Right atrium auricular region (tissue), 2 donors: Measurements from ENCODE around the gene DPM3. TPM values are rescaled to one million over a fixed set of nuclear protein-coding genes. Genes with fewer than 3 reads are reported as not detected.

Experiments
- DNase-seq: peaks from one replicate; pipeline ENCODE4 v3.0.0-alpha.2; 2019; ENCODE audit warnings: low spot score
- H3K27ac ChIP-seq, 2 donors: fragments of 200-600 bp; sonication (generic); 1 replicate in 1 of 2; 2 replicates in 1 of 2; pipeline ENCODE4 v1.5.1; 2016 to 2019
- H3K27me3 ChIP-seq, 2 donors: fragments of 200-600 bp; sonication (generic); one replicate each; pipeline versions ENCODE4 v1.5.1 to v1.6.0; 2017 to 2019
- H3K36me3 ChIP-seq: fragments of 200-600 bp; sonication (generic); one replicate; pipeline ENCODE4 v1.5.1; 2016
- H3K4me1 ChIP-seq, 2 donors: fragments of 200-600 bp; sonication (generic); one replicate each; pipeline versions ENCODE4 v1.5.1 to v1.6.0; 2017 to 2019
- H3K4me3 ChIP-seq, 2 donors: fragments of 200-600 bp; sonication (generic); 1 replicate in 1 of 2; 2 replicates in 1 of 2; pipeline ENCODE4 v1.5.1; 2017 to 2019; ENCODE audit warnings: mild to moderate bottlenecking in 1 of 2, moderate library complexity in 1 of 2
- H3K9me3 ChIP-seq, 2 donors: fragments of 200-600 bp; sonication (generic); one replicate each; pipeline ENCODE4 v1.5.1; 2019
- total RNA-seq, 2 donors: library from RNA; depleted of rRNA; stranded (reverse); fragments of >200 nt; gene quantifications; one replicate each; pipeline ENCODE4 v1.1.0, GENCODE V29; 2016
- TF ChIP-seq, protein P1 (sequence below), 2 donors: fragments of 200-600 bp; sonication (generic); IDR thresholded peaks; one replicate each; pipeline ENCODE4 v1.5.1; 2019; ENCODE audit warnings: antibody characterized with exemption in 2 of 2

Gene DPM3
- total RNA-seq, 2 donors from 2014 or later = 46.5 to 47.8 TPM

DNA sequence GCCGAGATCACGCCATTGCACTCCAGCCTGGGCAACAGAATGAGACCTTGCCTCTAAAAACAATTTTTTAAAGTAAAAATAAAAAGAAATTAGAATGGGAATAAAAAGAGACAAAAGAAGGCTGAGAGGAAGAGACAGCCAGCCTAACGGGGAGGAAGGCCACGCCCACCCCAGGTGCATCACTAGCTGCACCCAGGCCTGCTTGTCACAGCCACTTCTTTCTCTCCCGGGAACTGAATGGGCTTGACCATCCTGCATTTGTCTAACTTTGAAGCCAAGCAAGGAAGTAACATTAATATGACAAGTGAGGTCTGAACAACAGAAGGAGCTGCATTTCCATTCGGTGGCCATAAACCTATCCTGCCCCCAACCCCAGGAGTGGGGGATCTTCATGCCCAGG, 33.5 kb downstream of the DPM3 start:
- peaks cover 0 to 15% of the 10 kb centered on the region in 2 donors for H3K4me1 ChIP-seq
- no peaks in the 10 kb centered on the region for H3K27me3 ChIP-seq
- no peak overlapping the region for H3K27ac ChIP-seq
- DNase-seq = no peak
- TF ChIP-seq, protein P1, sequence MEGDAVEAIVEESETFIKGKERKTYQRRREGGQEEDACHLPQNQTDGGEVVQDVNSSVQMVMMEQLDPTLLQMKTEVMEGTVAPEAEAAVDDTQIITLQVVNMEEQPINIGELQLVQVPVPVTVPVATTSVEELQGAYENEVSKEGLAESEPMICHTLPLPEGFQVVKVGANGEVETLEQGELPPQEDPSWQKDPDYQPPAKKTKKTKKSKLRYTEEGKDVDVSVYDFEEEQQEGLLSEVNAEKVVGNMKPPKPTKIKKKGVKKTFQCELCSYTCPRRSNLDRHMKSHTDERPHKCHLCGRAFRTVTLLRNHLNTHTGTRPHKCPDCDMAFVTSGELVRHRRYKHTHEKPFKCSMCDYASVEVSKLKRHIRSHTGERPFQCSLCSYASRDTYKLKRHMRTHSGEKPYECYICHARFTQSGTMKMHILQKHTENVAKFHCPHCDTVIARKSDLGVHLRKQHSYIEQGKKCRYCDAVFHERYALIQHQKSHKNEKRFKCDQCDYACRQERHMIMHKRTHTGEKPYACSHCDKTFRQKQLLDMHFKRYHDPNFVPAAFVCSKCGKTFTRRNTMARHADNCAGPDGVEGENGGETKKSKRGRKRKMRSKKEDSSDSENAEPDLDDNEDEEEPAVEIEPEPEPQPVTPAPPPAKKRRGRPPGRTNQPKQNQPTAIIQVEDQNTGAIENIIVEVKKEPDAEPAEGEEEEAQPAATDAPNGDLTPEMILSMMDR (IDR thresholded peaks at IDR 0.05) = no peak
- H3K4me3 ChIP-seq = no peak overlapping the region
- H3K9me3 ChIP-seq = no peaks in the 10 kb centered on the region
- no peaks in the 10 kb centered on the region for H3K36me3 ChIP-seq

DNA sequence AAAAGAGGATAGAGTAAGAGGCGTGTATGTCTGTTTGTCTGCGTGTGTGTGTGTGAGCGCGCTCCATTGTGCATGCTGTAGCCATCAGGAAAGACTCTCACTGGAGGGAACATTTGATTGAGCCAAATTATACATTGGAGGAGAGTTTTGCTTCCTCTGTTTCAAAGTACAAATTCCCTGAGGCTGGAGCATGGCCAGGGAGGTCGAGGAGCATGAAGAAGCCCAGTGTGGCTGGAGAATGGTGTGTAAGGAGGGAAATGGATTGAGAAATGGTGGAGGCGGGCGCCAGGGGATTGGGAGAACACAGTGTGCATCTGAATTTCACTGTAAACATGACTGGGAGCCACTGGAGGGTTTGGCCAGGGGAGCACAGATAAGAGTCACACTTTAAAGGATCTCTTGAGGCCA, 34.7 kb downstream of the DPM3 start:
- Histone ChIP-seq H3K36me3 (no peaks in the 10 kb centered on the region), H3K9me3 (no peaks in the 10 kb centered on the region)
- TF ChIP-seq, protein P1 (IDR thresholded peaks at IDR 0.05) = no peak

DNA sequence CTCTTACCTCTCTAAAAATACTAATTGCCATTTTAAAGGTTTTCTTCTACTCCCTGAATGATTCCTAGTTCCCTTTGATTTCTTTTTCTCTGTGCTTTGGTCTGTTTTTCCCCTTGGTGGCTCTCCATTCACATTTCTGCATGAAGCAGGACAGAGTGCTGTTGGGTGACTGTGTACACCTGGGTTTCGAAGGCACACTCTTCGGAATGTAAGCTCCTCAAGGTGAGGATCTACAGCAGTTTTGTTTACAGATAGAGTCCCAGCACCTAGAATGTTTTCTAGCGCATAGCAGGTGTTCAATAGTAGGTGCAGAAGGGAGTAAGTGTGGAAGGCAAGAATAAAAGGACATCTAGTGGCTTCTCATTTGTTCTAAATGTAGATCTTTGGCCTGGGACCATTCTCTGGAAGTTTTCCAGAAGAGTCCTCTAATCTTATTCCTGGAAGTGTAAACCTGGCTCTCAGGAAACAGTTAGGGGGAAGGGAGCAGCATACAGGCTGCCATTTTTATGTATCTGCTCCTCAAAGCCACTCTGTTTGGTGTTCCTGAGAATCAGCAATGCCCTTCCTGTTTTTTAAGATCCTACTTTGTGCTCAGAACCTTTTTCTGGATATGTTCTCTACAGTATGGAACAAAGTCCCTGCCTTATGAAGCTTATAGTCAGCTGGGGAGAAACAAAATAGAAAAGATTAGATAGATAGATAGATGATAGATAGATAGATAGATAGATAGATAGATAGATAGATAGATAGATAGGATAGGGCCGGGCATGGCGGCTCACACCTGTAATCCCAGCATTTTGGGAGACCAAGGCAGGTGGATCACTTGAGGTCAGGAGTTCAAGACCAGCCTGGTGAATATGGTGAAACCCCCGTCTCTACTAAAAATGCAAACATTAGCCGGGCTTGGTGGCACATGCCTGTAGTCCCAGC, 35.5 kb downstream of the DPM3 start:
- no peaks in the 10 kb centered on the region for H3K36me3 ChIP-seq
- no peak for DNase-seq
- peaks cover 0 to 15% of the 10 kb centered on the region in 2 donors for H3K4me1 ChIP-seq
- H3K4me3 ChIP-seq = no peak overlapping the region
- no peak overlapping the region for H3K27ac ChIP-seq
- H3K27me3 ChIP-seq = no peaks in the 10 kb centered on the region
- no peaks in the 10 kb centered on the region for H3K9me3 ChIP-seq
- TF ChIP-seq, protein P1 (IDR thresholded peaks at IDR 0.05) = no peak

More for the DNA sequence above, 34.7 kb downstream of the DPM3 start:
- H3K4me1 ChIP-seq = peaks cover 0 to 15% of the 10 kb centered on the region in 2 donors
- no peak for DNase-seq
- no peaks in the 10 kb centered on the region for H3K27me3 ChIP-seq
- H3K27ac ChIP-seq = no peak overlapping the region
- H3K4me3 ChIP-seq = no peak overlapping the region

DNA sequence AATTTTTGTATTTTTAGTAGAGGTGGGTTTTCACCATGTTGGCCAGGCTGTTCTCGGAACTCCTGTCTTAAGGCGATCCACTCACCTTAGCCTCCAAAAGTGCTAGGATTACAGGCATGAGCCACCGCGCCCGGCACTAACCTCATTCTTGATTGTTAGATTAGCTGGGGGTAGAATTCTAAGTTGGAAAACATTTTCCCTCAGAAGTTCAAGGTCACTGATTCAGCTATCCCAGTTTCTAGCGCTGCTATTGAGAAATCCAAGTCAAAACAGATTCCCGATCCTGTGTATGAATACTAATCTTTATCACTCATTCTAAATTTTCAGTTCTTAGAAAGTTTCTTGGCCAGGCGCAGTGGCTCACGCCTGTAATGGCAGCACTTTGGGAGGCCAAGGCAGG, 37.0 kb downstream of the DPM3 start:
- DNase-seq = no peak
- TF ChIP-seq, protein P1 (IDR thresholded peaks at IDR 0.05) = no peak
- Histone ChIP-seq H3K27me3 (no peaks in the 10 kb centered on the region), H3K36me3 (no peaks in the 10 kb centered on the region), H3K4me3 (no peak overlapping the region), H3K27ac (no peak overlapping the region), H3K9me3 (no peaks in the 10 kb centered on the region), H3K4me1 (peaks cover 0 to 15% of the 10 kb centered on the region in 2 donors)

DNA sequence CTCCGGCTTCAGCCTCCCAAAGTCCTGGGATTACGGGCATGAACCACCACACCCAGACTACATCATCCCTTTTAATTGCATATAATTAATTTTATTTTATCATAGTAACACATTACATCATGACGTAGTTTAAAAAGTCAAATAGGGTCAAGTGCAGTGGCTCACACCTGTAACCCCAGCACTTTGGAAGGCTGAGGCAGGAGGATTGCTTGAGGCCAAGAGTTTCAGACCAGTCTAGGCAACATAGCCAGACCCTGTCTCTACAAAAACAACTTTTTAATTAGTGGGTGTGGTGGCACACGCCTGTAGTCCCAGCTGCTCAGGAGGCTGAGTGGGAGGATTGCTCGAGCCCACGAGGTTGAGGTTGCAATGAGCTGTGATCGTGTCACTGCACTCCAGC, 41.0 kb downstream of the DPM3 start:
- H3K27ac ChIP-seq = no peak overlapping the region
- H3K36me3 ChIP-seq = no peaks in the 10 kb centered on the region
- H3K27me3 ChIP-seq = no peaks in the 10 kb centered on the region
- TF ChIP-seq, protein P1 (IDR thresholded peaks at IDR 0.05) = no peak
- H3K4me1 ChIP-seq = peaks cover 0 to 5% of the 10 kb centered on the region in 2 donors
- no peak overlapping the region for H3K4me3 ChIP-seq
- no peaks in the 10 kb centered on the region for H3K9me3 ChIP-seq
- DNase-seq = no peak
